WTC11 (cell line): ENCODE results near the gene CACNG7. TPM values are rescaled to one million over a fixed set of nuclear protein-coding genes. Genes with fewer than 3 reads are reported as not detected.
A peak's percentile ranks its signal among the peaks of the same experiment; 100 is the strongest.

ENCODE experiments used
- ATAC-seq: fragments of 200-7000 bp; cut with Tn5 transposase; 2 replicates; pipeline ENCODE4 v1.10.0; 2021; ENCODE audit warnings: mild to moderate bottlenecking, moderate library complexity
- CTCF ChIA-PET: fragments of 300-600 bp; sonication (Branson Sonifier 250); formaldehyde crosslinking; loops from one replicate; lab custom pipeline; 2021; ENCODE audit warnings: antibody characterized with exemption; lab: Charles Lee
- POLR2A ChIA-PET: fragments of 350-600 bp; sonication (Branson Sonifier 250); formaldehyde crosslinking; loops from one replicate; lab custom pipeline; 2021; ENCODE audit warnings: antibody characterized with exemption; lab: Charles Lee
- DNase-seq: peaks from one replicate; pipeline ENCODE4 v3.0.0; 2021; ENCODE audit warnings: low spot score
- H3K27ac Mint-ChIP-seq: 2 replicates; pipeline ENCODE4 v1.8.0; 2021; ENCODE audit warnings: mixed read lengths
- H3K27me3 Mint-ChIP-seq: 2 replicates; pipeline ENCODE4 v1.8.0; 2021; ENCODE audit warnings: low read depth, mild to moderate bottlenecking, moderate library complexity, mixed read lengths
- H3K36me3 Mint-ChIP-seq: 2 replicates; pipeline ENCODE4 v1.8.0; 2021; ENCODE audit warnings: mixed read lengths
- H3K4me1 Mint-ChIP-seq: 2 replicates; pipeline ENCODE4 v1.8.0; 2022; ENCODE audit warnings: mixed read lengths
- H3K4me3 Mint-ChIP-seq: 2 replicates; pipeline ENCODE4 v1.8.0; 2021; ENCODE audit warnings: mild to moderate bottlenecking, moderate library complexity, mixed read lengths
- H3K9me3 Mint-ChIP-seq: 2 replicates; pipeline ENCODE4 v1.8.0; 2021; ENCODE audit warnings: mixed read lengths
- ATF2 ChIP-seq: sonication (generic); formaldehyde crosslinking; IDR thresholded peaks from 2 replicates; pipeline ENCODE4 v1.8.1; 2022; ENCODE audit warnings: low read depth, missing genetic modification reagents, borderline replicate concordance
- EMX1 ChIP-seq: fragments of 250-450 bp; sonication (Bioruptor Pico); IDR thresholded peaks from 2 replicates; pipeline ENCODE4 v1.8.0; 2021; ENCODE audit warnings: mild to moderate bottlenecking
- ESRRA ChIP-seq: sonication (generic); formaldehyde crosslinking; IDR thresholded peaks from 2 replicates; pipeline ENCODE4 v1.8.1; 2022; ENCODE audit warnings: mild to moderate bottlenecking, missing genetic modification reagents, borderline replicate concordance
- GTF2I ChIP-seq: fragments of 250-450 bp; sonication (Bioruptor Pico); conservative IDR thresholded peaks from 2 replicates; pipeline ENCODE4 v1.4.0; 2021; ENCODE audit warnings: mild to moderate bottlenecking
- JUN ChIP-seq: sonication (generic); formaldehyde crosslinking; IDR thresholded peaks from 2 replicates; pipeline ENCODE4 v1.8.0; 2023; ENCODE audit warnings: mild to moderate bottlenecking, missing genetic modification reagents
- MLX ChIP-seq: sonication (generic); formaldehyde crosslinking; IDR thresholded peaks from 2 replicates; pipeline ENCODE4 v1.8.1; 2023; ENCODE audit warnings: mild to moderate bottlenecking, missing genetic modification reagents, moderate library complexity
- STAT6 ChIP-seq: sonication (generic); formaldehyde crosslinking; conservative IDR thresholded peaks from 2 replicates; pipeline ENCODE4 v1.8.1; 2023; ENCODE audit warnings: mild to moderate bottlenecking, low read depth, missing genetic modification reagents, moderate library complexity
- TCF7 ChIP-seq: sonication (generic); formaldehyde crosslinking; IDR thresholded peaks from 2 replicates; pipeline ENCODE4 v1.8.0; 2022; ENCODE audit warnings: mild to moderate bottlenecking, low read depth, missing genetic modification reagents, moderate library complexity
- ZNF121 ChIP-seq: sonication (generic); formaldehyde crosslinking; IDR thresholded peaks from 2 replicates; pipeline ENCODE4 v1.8.0; 2023; ENCODE audit warnings: missing genetic modification reagents
- ZNF219 ChIP-seq: sonication (generic); formaldehyde crosslinking; IDR thresholded peaks from 2 replicates; pipeline ENCODE4 v1.8.0; 2023; ENCODE audit warnings: missing genetic modification reagents, mild to moderate bottlenecking, borderline replicate concordance
- ZNF263 ChIP-seq: sonication (generic); formaldehyde crosslinking; IDR thresholded peaks from 2 replicates; pipeline ENCODE4 v1.8.1; 2022; ENCODE audit warnings: low read depth, mild to moderate bottlenecking, moderate library complexity, missing genetic modification reagents
- total RNA-seq: library from RNA; stranded (reverse); gene quantifications from 3 replicates; pipeline ENCODE4 v1.2.3, GENCODE V29; 2021

CACNG7 gene
- total RNA-seq, 1 experiment from 2014 or later = 33.3 TPM

- TF ChIP-seq ZNF263 (CRISPR knock-in tag) (no peak), TCF7 (CRISPR knock-in tag) (no peak), STAT6 (CRISPR knock-in tag) (no peak), ZNF219 (no peak), ATF2 (no peak), GTF2I (CRISPR knock-in tag) (no peak), MLX (CRISPR knock-in tag) (no peak)
These were observed 73.5 kb downstream of the CACNG7 start (continued) for GRCh38 chr19:53982611-53983010.

- Mint-ChIP-seq H3K27ac (no peak overlapping the region), H3K27me3 (peaks cover 4% of the 10 kb centered on the region), H3K4me1 (peaks cover 9% of the 10 kb centered on the region), H3K9me3 (no peaks in the 10 kb centered on the region), H3K4me3 (no peak overlapping the region), H3K36me3 (no peaks in the 10 kb centered on the region)
- ChIA-PET POLR2A (no interaction called here), CTCF (interaction anchor here (1.2 kb wide), 1 partner anchor 35 kb away, joined by 3 read pairs; no protein-coding TSS in a partner anchor)
- no peak for DNase-seq
- TF ChIP-seq GTF2I (CRISPR knock-in tag) (peak; percentile 89), ESRRA (CRISPR knock-in tag) (0 out of 2 replicates have a peak, but pooled peaks have one; percentile 15), JUN (no peak)
- ATAC-seq = no peak
These were observed 74.6 kb downstream of the CACNG7 start for GRCh38 chr19:53983457-53984289.

- CTCF ChIA-PET = interaction anchor here (1.0 to 1.2 kb wide), 2 partner anchors 44 to 73 kb away, joined by 3 read pairs; no protein-coding TSS in a partner anchor
- 0 out of 2 replicates have a peak, but pooled peaks have one; percentile 58 for TF ChIP-seq EMX1 (CRISPR knock-in tag)
- TF ChIP-seq TCF7 (CRISPR knock-in tag) = no peak
- POLR2A ChIA-PET = no interaction called here
- ATAC-seq (no peak), DNase-seq (no peak)
- H3K27ac Mint-ChIP-seq = no peak overlapping the region
- H3K36me3 Mint-ChIP-seq = no peaks in the 10 kb centered on the region
- H3K4me3 Mint-ChIP-seq = no peak overlapping the region
- no peaks in the 10 kb centered on the region for H3K9me3 Mint-ChIP-seq
- H3K4me1 Mint-ChIP-seq = peaks cover 19% of the 10 kb centered on the region
- peaks cover 4% of the 10 kb centered on the region for H3K27me3 Mint-ChIP-seq
These were observed 76.8 kb downstream of the CACNG7 start for GRCh38 chr19:53985863-53986262.

GRCh38 chr19:53988981-53989380, 79.9 kb downstream of the CACNG7 start:
- H3K9me3 Mint-ChIP-seq = no peaks in the 10 kb centered on the region
- ATAC-seq = no peak
- CTCF ChIA-PET = interaction anchor here (0.6 to 2.1 kb wide), 6 partner anchors 8 to 159 kb away, joined by 3 to 6 read pairs (median 4); no protein-coding TSS in a partner anchor
- peaks cover 16% of the 10 kb centered on the region for H3K4me1 Mint-ChIP-seq
- no peaks in the 10 kb centered on the region for H3K36me3 Mint-ChIP-seq
- POLR2A ChIA-PET = interaction anchor here (1.2 kb wide), 1 partner anchor 8 kb away, joined by 3 read pairs; no protein-coding TSS in a partner anchor
- no peak overlapping the region for H3K4me3 Mint-ChIP-seq
- TF ChIP-seq ZNF121 (CRISPR knock-in tag) = peak; percentile 99
- TF ChIP-seq JUN = no peak
- peaks cover 24% of the 10 kb centered on the region for H3K27me3 Mint-ChIP-seq
- DNase-seq = no peak
- H3K27ac Mint-ChIP-seq = no peak overlapping the region
